SH-SY5Y (cell line): ENCODE results near the gene PIP5K1C.

Source experiments
- GATA2 ChIP-seq: IDR thresholded peaks from 2 replicates; pipeline ENCODE4 v1.6.1; 2011; ENCODE audit warnings: mild to moderate bottlenecking, low read depth, low read length
- GATA3 ChIP-seq: IDR thresholded peaks from 2 replicates; pipeline ENCODE4 v1.6.1; 2011; ENCODE audit warnings: low read depth, mild to moderate bottlenecking, low read length, moderate library complexity

DNA sequence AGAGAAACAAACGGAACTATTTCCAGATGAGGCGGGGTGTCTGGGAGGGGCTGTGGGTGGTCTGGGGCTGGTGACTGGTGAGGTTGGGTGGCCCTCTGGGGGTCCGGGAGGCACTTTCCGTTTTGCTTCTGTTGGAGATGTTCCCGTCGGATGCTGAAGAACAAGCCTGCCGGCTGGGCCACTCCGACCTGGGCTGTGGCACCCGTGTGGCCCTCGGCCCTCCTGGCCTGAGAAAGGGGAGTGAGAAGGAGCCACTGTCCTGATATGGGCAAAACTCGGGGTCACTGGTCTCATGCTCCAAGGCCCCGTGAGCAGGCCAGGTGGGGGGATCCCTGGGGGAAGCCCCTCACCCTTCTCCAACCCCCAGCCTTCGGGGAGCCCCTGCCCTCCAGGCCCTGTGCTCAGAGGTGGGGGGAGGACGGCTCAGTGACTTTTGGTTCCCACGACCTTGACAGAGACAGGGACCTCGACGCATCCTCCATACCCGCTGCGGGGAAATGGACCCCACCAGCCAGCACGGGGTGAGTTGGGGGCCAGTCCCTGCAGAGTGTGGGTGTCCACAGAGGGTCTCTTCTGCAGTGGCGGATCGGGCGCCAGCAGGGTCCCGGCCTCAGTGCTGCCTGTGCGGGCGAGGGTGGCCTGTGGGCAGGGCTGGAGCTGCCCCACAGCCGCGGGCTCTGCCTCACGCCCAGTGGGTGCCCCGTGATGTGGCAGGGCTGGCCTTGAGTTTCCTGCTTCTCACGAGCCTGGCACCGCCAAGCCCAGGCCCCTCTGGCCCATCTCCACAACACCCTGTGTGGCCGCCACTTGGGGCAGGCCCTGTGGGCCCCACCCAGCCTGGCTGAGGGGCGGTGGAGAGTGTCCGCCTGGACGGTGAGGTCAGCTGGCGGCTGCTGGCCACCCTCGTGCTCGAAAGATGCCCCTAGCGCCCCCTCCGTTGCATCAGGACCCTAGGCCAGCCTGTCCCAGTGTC, 89.2 kb downstream of the PIP5K1C start:
- TF ChIP-seq GATA3 (no peak), GATA2 (no peak)
